WTC11 (cell line): ENCODE measurements around the gene PAGE4. TPM values are rescaled to one million over a fixed set of nuclear protein-coding genes. Genes with fewer than 3 reads are reported as not detected.

Experiments
- ATAC-seq: fragments of 200-7000 bp; cut with Tn5 transposase; 2 replicates; pipeline ENCODE4 v1.10.0; 2021; ENCODE audit warnings: mild to moderate bottlenecking, moderate library complexity
- CTCF ChIA-PET: fragments of 300-600 bp; sonication (Branson Sonifier 250); formaldehyde crosslinking; loops from one replicate; lab custom pipeline; 2021; ENCODE audit warnings: antibody characterized with exemption; lab: Charles Lee
- POLR2A ChIA-PET: fragments of 350-600 bp; sonication (Branson Sonifier 250); formaldehyde crosslinking; loops from one replicate; lab custom pipeline; 2021; ENCODE audit warnings: antibody characterized with exemption; lab: Charles Lee
- DNase-seq: peaks from one replicate; pipeline ENCODE4 v3.0.0; 2021; ENCODE audit warnings: low spot score
- H3K27ac Mint-ChIP-seq: 2 replicates; pipeline ENCODE4 v1.8.0; 2021; ENCODE audit warnings: mixed read lengths
- H3K27me3 Mint-ChIP-seq: 2 replicates; pipeline ENCODE4 v1.8.0; 2021; ENCODE audit warnings: low read depth, mild to moderate bottlenecking, moderate library complexity, mixed read lengths
- H3K36me3 Mint-ChIP-seq: 2 replicates; pipeline ENCODE4 v1.8.0; 2021; ENCODE audit warnings: mixed read lengths
- H3K4me1 Mint-ChIP-seq: 2 replicates; pipeline ENCODE4 v1.8.0; 2022; ENCODE audit warnings: mixed read lengths
- H3K4me3 Mint-ChIP-seq: 2 replicates; pipeline ENCODE4 v1.8.0; 2021; ENCODE audit warnings: mild to moderate bottlenecking, moderate library complexity, mixed read lengths
- H3K9me3 Mint-ChIP-seq: 2 replicates; pipeline ENCODE4 v1.8.0; 2021; ENCODE audit warnings: mixed read lengths
- ATF1 ChIP-seq: sonication (generic); formaldehyde crosslinking; IDR thresholded peaks from 2 replicates; pipeline ENCODE4 v1.8.1; 2023; ENCODE audit warnings: mild to moderate bottlenecking, moderate library complexity, missing genetic modification reagents
- CREB1 ChIP-seq: sonication (generic); formaldehyde crosslinking; IDR thresholded peaks from 2 replicates; pipeline ENCODE4 v1.8.0; 2023; ENCODE audit warnings: mild to moderate bottlenecking, missing genetic modification reagents
- GRHL2 ChIP-seq: fragments of 250-450 bp; sonication (Bioruptor Pico); IDR thresholded peaks from 2 replicates; pipeline ENCODE4 v1.8.0; 2022; ENCODE audit warnings: mild to moderate bottlenecking, moderate library complexity; ENCODE audit not compliant: insufficient replicate concordance, severe bottlenecking
- MXD4 ChIP-seq: fragments of 250-450 bp; sonication (Bioruptor Pico); IDR thresholded peaks from 2 replicates; pipeline ENCODE4 v1.8.0; 2021; ENCODE audit warnings: mild to moderate bottlenecking, moderate library complexity, borderline replicate concordance
- MYBL2 ChIP-seq: sonication (generic); formaldehyde crosslinking; IDR thresholded peaks from 2 replicates; pipeline ENCODE4 v1.8.1; 2023; ENCODE audit warnings: mild to moderate bottlenecking, moderate library complexity, missing genetic modification reagents
- NR2C2 ChIP-seq: sonication (generic); formaldehyde crosslinking; IDR thresholded peaks from 2 replicates; pipeline ENCODE4 v1.8.0; 2022; ENCODE audit warnings: mild to moderate bottlenecking, missing genetic modification reagents
- OVOL2 ChIP-seq: fragments of 250-450 bp; sonication (Bioruptor Pico); IDR thresholded peaks from 2 replicates; pipeline ENCODE4 v1.9.0; 2021; ENCODE audit warnings: mild to moderate bottlenecking, borderline replicate concordance
- PRRX2 ChIP-seq: fragments of 250-450 bp; sonication (Bioruptor Pico); IDR thresholded peaks from 2 replicates; pipeline ENCODE4 v1.8.0; 2021; ENCODE audit warnings: mild to moderate bottlenecking
- SMAD4 ChIP-seq: sonication (generic); formaldehyde crosslinking; IDR thresholded peaks from 2 replicates; pipeline ENCODE4 v1.8.0; 2022; ENCODE audit warnings: mild to moderate bottlenecking, missing genetic modification reagents
- TP53 ChIP-seq: sonication (generic); formaldehyde crosslinking; IDR thresholded peaks from 2 replicates; pipeline ENCODE4 v1.8.1; 2023; ENCODE audit warnings: mild to moderate bottlenecking, missing genetic modification reagents
- total RNA-seq: library from RNA; stranded (reverse); gene quantifications from 3 replicates; pipeline ENCODE4 v1.2.3, GENCODE V29; 2021
- TF ChIP-seq, protein P1 (sequence below): sonication (generic); formaldehyde crosslinking; IDR thresholded peaks from 2 replicates; pipeline ENCODE4 v1.8.1; 2023; ENCODE audit warnings: mild to moderate bottlenecking, missing genetic modification reagents
- TF ChIP-seq, protein P2 (sequence below): sonication (generic); formaldehyde crosslinking; IDR thresholded peaks from 2 replicates; pipeline ENCODE4 v1.8.0; 2023; ENCODE audit warnings: mild to moderate bottlenecking, missing genetic modification reagents
- TF ChIP-seq, protein P3 (sequence below): sonication (generic); formaldehyde crosslinking; conservative IDR thresholded peaks from 2 replicates; pipeline ENCODE4 v1.8.1; 2023; ENCODE audit warnings: mild to moderate bottlenecking, low read depth, missing genetic modification reagents, moderate library complexity
- TF ChIP-seq, protein P4 (sequence below): fragments of 200-600 bp; IDR thresholded peaks from 2 replicates; pipeline ENCODE4 v1.8.0; 2022; ENCODE audit warnings: antibody characterized with exemption
- TF ChIP-seq, protein P5 (sequence below): fragments of 250-450 bp; sonication (Bioruptor Pico); IDR thresholded peaks from 2 replicates; pipeline ENCODE4 v1.9.0; 2021; ENCODE audit warnings: mild to moderate bottlenecking

Gene PAGE4
- total RNA-seq, 1 experiment from 2014 or later: not detected

DNA sequence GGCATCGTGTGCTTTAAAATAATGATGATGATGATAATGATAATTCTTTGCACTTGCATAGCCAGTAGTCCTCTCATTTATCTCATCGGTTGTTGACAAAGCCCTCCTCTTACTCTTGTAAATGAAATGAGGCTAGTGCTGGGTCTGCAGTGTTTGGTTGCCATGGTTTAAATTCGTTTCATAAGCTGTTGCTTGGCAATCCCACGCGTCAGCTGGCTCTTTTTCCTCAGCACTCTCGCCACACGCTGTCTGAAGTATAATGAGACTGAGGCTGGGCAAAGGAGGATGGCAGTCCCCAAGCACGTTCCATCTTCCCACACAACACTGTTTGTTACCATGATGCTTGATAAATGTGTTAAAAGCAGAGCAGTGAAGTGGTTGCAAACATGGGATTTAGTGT, 15.5 kb downstream of the PAGE4 start:
- Mint-ChIP-seq H3K4me3 (no peak overlapping the region), H3K4me1 (no peaks in the 10 kb centered on the region), H3K36me3 (no peaks in the 10 kb centered on the region), H3K9me3 (no peaks in the 10 kb centered on the region), H3K27ac (no peak overlapping the region), H3K27me3 (no peaks in the 10 kb centered on the region)
- ChIA-PET POLR2A (no interaction called here), CTCF (no interaction called here)
- no peak for ATAC-seq
- TF ChIP-seq MYBL2 (CRISPR knock-in tag) (no peak), PRRX2 (CRISPR knock-in tag) (no peak), GRHL2 (CRISPR knock-in tag) (no peak), NR2C2 (CRISPR knock-in tag) (no peak)
- TF ChIP-seq, protein P1, sequence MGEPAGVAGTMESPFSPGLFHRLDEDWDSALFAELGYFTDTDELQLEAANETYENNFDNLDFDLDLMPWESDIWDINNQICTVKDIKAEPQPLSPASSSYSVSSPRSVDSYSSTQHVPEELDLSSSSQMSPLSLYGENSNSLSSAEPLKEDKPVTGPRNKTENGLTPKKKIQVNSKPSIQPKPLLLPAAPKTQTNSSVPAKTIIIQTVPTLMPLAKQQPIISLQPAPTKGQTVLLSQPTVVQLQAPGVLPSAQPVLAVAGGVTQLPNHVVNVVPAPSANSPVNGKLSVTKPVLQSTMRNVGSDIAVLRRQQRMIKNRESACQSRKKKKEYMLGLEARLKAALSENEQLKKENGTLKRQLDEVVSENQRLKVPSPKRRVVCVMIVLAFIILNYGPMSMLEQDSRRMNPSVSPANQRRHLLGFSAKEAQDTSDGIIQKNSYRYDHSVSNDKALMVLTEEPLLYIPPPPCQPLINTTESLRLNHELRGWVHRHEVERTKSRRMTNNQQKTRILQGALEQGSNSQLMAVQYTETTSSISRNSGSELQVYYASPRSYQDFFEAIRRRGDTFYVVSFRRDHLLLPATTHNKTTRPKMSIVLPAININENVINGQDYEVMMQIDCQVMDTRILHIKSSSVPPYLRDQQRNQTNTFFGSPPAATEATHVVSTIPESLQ (CRISPR knock-in tag): no peak
- TF ChIP-seq, protein P2, sequence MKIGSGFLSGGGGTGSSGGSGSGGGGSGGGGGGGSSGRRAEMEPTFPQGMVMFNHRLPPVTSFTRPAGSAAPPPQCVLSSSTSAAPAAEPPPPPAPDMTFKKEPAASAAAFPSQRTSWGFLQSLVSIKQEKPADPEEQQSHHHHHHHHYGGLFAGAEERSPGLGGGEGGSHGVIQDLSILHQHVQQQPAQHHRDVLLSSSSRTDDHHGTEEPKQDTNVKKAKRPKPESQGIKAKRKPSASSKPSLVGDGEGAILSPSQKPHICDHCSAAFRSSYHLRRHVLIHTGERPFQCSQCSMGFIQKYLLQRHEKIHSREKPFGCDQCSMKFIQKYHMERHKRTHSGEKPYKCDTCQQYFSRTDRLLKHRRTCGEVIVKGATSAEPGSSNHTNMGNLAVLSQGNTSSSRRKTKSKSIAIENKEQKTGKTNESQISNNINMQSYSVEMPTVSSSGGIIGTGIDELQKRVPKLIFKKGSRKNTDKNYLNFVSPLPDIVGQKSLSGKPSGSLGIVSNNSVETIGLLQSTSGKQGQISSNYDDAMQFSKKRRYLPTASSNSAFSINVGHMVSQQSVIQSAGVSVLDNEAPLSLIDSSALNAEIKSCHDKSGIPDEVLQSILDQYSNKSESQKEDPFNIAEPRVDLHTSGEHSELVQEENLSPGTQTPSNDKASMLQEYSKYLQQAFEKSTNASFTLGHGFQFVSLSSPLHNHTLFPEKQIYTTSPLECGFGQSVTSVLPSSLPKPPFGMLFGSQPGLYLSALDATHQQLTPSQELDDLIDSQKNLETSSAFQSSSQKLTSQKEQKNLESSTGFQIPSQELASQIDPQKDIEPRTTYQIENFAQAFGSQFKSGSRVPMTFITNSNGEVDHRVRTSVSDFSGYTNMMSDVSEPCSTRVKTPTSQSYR (CRISPR knock-in tag): no peak
- TF ChIP-seq, protein P3, sequence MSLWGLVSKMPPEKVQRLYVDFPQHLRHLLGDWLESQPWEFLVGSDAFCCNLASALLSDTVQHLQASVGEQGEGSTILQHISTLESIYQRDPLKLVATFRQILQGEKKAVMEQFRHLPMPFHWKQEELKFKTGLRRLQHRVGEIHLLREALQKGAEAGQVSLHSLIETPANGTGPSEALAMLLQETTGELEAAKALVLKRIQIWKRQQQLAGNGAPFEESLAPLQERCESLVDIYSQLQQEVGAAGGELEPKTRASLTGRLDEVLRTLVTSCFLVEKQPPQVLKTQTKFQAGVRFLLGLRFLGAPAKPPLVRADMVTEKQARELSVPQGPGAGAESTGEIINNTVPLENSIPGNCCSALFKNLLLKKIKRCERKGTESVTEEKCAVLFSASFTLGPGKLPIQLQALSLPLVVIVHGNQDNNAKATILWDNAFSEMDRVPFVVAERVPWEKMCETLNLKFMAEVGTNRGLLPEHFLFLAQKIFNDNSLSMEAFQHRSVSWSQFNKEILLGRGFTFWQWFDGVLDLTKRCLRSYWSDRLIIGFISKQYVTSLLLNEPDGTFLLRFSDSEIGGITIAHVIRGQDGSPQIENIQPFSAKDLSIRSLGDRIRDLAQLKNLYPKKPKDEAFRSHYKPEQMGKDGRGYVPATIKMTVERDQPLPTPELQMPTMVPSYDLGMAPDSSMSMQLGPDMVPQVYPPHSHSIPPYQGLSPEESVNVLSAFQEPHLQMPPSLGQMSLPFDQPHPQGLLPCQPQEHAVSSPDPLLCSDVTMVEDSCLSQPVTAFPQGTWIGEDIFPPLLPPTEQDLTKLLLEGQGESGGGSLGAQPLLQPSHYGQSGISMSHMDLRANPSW (CRISPR knock-in tag): no peak
- no peak for DNase-seq

DNA sequence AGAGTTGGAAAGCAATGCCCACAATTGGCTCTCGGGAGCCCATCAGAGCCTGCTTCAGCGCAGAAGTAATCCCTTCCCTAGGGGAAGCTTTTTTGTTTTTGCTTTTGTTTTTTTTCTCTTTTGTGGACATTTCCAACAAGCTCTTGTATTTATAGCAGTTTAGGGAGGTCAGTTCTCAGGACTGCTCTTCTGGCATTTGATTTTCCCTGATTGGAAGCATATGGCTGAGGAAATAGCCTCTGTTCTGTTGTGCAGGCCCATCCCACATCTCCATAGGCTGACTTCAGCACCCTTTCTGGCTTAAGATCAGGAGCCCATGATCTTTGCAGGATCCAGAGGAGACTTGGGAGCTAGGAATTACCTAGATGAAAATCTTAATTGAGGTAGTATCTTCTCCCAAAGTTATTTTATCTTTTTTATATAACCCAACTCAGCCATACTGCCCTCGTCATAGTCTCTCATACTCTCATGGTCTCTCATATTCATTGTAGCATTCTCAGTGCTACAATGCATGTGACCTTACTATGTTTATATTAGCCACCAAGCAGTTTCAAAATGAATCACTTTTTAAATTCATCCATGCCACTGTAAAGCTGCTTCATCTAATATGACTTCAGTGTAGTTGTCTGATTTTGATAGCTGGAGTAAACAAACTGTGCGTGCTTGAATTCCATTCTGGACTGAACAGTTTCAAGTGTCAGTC, 16.7 kb downstream of the PAGE4 start:
- H3K4me1 Mint-ChIP-seq: no peaks in the 10 kb centered on the region
- no peaks in the 10 kb centered on the region for H3K9me3 Mint-ChIP-seq
- no peaks in the 10 kb centered on the region for H3K36me3 Mint-ChIP-seq
- POLR2A ChIA-PET: no interaction called here
- H3K4me3 Mint-ChIP-seq: no peak overlapping the region
- no peak overlapping the region for H3K27ac Mint-ChIP-seq
- ATAC-seq (no peak), DNase-seq (no peak)
- TF ChIP-seq PRRX2 (CRISPR knock-in tag): no peak
- TF ChIP-seq ATF1: no peak
- no peak for TF ChIP-seq MXD4
- TF ChIP-seq CREB1: no peak
- no peak for TF ChIP-seq SMAD4 (CRISPR knock-in tag)
- TF ChIP-seq, protein P4, sequence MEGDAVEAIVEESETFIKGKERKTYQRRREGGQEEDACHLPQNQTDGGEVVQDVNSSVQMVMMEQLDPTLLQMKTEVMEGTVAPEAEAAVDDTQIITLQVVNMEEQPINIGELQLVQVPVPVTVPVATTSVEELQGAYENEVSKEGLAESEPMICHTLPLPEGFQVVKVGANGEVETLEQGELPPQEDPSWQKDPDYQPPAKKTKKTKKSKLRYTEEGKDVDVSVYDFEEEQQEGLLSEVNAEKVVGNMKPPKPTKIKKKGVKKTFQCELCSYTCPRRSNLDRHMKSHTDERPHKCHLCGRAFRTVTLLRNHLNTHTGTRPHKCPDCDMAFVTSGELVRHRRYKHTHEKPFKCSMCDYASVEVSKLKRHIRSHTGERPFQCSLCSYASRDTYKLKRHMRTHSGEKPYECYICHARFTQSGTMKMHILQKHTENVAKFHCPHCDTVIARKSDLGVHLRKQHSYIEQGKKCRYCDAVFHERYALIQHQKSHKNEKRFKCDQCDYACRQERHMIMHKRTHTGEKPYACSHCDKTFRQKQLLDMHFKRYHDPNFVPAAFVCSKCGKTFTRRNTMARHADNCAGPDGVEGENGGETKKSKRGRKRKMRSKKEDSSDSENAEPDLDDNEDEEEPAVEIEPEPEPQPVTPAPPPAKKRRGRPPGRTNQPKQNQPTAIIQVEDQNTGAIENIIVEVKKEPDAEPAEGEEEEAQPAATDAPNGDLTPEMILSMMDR: no peak
- no peak for TF ChIP-seq OVOL2 (CRISPR knock-in tag)
- TF ChIP-seq, protein P5, sequence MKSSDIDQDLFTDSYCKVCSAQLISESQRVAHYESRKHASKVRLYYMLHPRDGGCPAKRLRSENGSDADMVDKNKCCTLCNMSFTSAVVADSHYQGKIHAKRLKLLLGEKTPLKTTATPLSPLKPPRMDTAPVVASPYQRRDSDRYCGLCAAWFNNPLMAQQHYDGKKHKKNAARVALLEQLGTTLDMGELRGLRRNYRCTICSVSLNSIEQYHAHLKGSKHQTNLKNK (CRISPR knock-in tag): no peak
- TF ChIP-seq TP53 (CRISPR knock-in tag): no peak
- CTCF ChIA-PET: interaction anchor here (1.0 kb wide), 1 partner anchor 38 kb away, joined by 4 read pairs; no protein-coding TSS in a partner anchor
- no peaks in the 10 kb centered on the region for H3K27me3 Mint-ChIP-seq
